Measurements from ENCODE around the gene IDE. TPM values are rescaled to one million over a fixed set of nuclear protein-coding genes. Genes with fewer than 3 reads are reported as not detected.
"Not testable (repeated sequence)": the region's sequence is repeated elsewhere in the genome, so short reads cannot be mapped to it uniquely, and the experiment has no call there.

Gene IDE
- total RNA-seq, 2 donors from 2014 or later: 23.7 to 38.0 TPM

GRCh38 chr10:92450896-92451295 is 123.0 kb downstream of the IDE start:
- 89% methylated on average over 2 of the region's 2 CpGs for WGBS
- Histone ChIP-seq H3K4me1 (replicated peaks) (no peaks in the 10 kb centered on the region), H3K27ac (no peak overlapping the region)

DNA sequence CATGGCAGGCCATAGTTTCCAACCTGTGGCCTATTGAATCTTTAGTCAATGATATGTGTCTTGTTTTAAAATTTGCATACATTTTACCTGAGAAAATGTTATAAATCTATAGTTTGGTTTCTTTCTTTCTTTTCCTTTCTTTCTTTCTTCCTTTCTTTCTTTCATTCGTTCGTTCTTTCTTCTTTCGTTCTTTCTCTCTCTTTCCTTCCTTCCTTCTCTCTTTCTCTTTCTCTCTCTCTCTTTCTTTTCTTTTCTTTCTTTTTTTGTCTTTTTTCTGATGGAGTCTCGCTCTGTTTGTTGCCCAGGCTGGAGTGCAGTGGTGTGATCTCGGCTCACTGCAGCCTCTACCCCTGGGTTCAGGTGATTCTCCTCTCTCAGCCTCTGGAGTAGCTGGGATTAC is 133.3 kb downstream of the IDE start:
- no peaks in the 10 kb centered on the region for H3K9me3 ChIP-seq
- TF ChIP-seq POLR2AphosphoS5 (IDR thresholded peaks at IDR 0.05) (no peak), POLR2A (IDR thresholded peaks at IDR 0.05) (no peak)
- TF ChIP-seq, protein P1, sequence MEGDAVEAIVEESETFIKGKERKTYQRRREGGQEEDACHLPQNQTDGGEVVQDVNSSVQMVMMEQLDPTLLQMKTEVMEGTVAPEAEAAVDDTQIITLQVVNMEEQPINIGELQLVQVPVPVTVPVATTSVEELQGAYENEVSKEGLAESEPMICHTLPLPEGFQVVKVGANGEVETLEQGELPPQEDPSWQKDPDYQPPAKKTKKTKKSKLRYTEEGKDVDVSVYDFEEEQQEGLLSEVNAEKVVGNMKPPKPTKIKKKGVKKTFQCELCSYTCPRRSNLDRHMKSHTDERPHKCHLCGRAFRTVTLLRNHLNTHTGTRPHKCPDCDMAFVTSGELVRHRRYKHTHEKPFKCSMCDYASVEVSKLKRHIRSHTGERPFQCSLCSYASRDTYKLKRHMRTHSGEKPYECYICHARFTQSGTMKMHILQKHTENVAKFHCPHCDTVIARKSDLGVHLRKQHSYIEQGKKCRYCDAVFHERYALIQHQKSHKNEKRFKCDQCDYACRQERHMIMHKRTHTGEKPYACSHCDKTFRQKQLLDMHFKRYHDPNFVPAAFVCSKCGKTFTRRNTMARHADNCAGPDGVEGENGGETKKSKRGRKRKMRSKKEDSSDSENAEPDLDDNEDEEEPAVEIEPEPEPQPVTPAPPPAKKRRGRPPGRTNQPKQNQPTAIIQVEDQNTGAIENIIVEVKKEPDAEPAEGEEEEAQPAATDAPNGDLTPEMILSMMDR (IDR thresholded peaks at IDR 0.05): no peak
- 96% methylated on average over 5 of the region's 5 CpGs for WGBS
- H3K27me3 ChIP-seq (replicated peaks; ENCODE audit: insufficient read depth): no peaks in the 10 kb centered on the region
- H3K27ac ChIP-seq: no peak overlapping the region
- no peaks in the 10 kb centered on the region for H3K36me3 ChIP-seq
- no peak for DNase-seq (ENCODE audit: low spot score)
- H3K4me1 ChIP-seq (replicated peaks): no peaks in the 10 kb centered on the region
- no peak overlapping the region for H3K4me3 ChIP-seq
- intact Hi-C loops (cut with DNase I): no loop called here

More at GRCh38 chr10:92450896-92451295, 123.0 kb downstream of the IDE start:
- TF ChIP-seq, protein P1 (IDR thresholded peaks at IDR 0.05): no peak
- TF ChIP-seq POLR2A (IDR thresholded peaks at IDR 0.05): no peak
- TF ChIP-seq POLR2AphosphoS5 (IDR thresholded peaks at IDR 0.05): no peak
- H3K4me3 ChIP-seq: no peak overlapping the region
- H3K36me3 ChIP-seq: peaks cover 0 to under 1% of the 10 kb centered on the region in 2 donors
- intact Hi-C loops (cut with DNase I): no loop called here
- no peaks in the 10 kb centered on the region for H3K9me3 ChIP-seq
- DNase-seq (ENCODE audit: low spot score): no peak
- H3K27me3 ChIP-seq (replicated peaks; ENCODE audit: insufficient read depth): no peaks in the 10 kb centered on the region

GRCh38 chr10:92438220-92438619 is 135.7 kb downstream of the IDE start:
- no peak for DNase-seq (ENCODE audit: low spot score)
- H3K36me3 ChIP-seq: no peaks in the 10 kb centered on the region
- H3K4me1 ChIP-seq (replicated peaks): no peaks in the 10 kb centered on the region
- intact Hi-C loops (cut with DNase I): no loop called here
- H3K9me3 ChIP-seq: no peaks in the 10 kb centered on the region
- TF ChIP-seq POLR2AphosphoS5 (IDR thresholded peaks at IDR 0.05): no peak
- TF ChIP-seq POLR2A (IDR thresholded peaks at IDR 0.05): no peak
- TF ChIP-seq, protein P1 (IDR thresholded peaks at IDR 0.05): no peak
- H3K27ac ChIP-seq: no peak overlapping the region
- H3K4me3 ChIP-seq: no peak overlapping the region
- no peaks in the 10 kb centered on the region for H3K27me3 ChIP-seq (replicated peaks; ENCODE audit: insufficient read depth)
- WGBS: 95% methylated on average over 6 of the region's 6 CpGs

DNA sequence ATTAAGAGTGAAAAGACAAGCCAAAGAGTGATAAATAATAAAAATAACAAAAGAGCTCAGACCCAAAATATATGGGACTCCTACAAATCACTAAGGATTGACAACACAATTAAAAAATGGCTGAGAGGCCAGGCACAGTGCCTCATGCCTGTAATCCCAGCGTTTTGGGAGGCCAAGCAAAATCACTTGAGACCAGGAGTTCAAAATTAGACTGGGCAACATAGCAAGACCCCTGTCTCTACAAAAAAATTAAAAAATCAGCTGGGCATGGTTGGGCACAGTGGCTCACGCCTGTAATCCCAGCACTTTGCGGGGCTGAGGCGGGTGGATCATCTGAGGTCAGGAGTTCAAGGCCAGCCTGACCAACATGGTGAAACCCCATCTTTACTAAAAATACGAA is 137.3 kb downstream of the IDE start:
- Histone ChIP-seq H3K27ac (no peak overlapping the region), H3K4me3 (no peak overlapping the region), H3K4me1 (replicated peaks) (no peaks in the 10 kb centered on the region), H3K36me3 (no peaks in the 10 kb centered on the region), H3K9me3 (no peaks in the 10 kb centered on the region), H3K27me3 (replicated peaks; ENCODE audit: insufficient read depth) (no peaks in the 10 kb centered on the region)
- WGBS: 92% methylated on average over 5 of the region's 5 CpGs
- DNase-seq (ENCODE audit: low spot score): no peak
- TF ChIP-seq POLR2A (IDR thresholded peaks at IDR 0.05): no peak
- TF ChIP-seq, protein P1 (IDR thresholded peaks at IDR 0.05): no peak
- no peak for TF ChIP-seq POLR2AphosphoS5 (IDR thresholded peaks at IDR 0.05)
- intact Hi-C loops (cut with DNase I): no loop called here

- H3K4me1 ChIP-seq (replicated peaks); H3K9me3 ChIP-seq; H3K36me3 ChIP-seq; intact Hi-C loops (cut with DNase I); H3K27ac ChIP-seq; H3K27me3 ChIP-seq (replicated peaks; ENCODE audit: insufficient read depth); H3K4me3 ChIP-seq; DNase-seq (ENCODE audit: low spot score): not testable (repeated sequence)
- WGBS: 83% methylated on average over 5 of the region's 5 CpGs
These were observed 137.8 kb downstream of the IDE start for GRCh38 chr10:92436065-92436464.

All from prostate gland (tissue), 2 donors.